ENCODE results near the gene MEPE.

The MEPE gene

GRCh38 chr4:87853108-87853507 lies 20.3 kb downstream of the MEPE start:
- DNase-seq, result no peak
- Histone ChIP-seq H3K4me3 (ENCODE audit: insufficient read depth, low read depth, low read length, poor library complexity, severe bottlenecking) (no peak overlapping the region), H3K27ac (ENCODE audit: insufficient read depth, low read length, poor library complexity, severe bottlenecking) (no peak overlapping the region), H3K4me1 (ENCODE audit: control insufficient read depth, insufficient read depth, low read length, poor library complexity, severe bottlenecking) (no peaks in the 10 kb centered on the region), H3K36me3 (ENCODE audit: control insufficient read depth, insufficient read depth, low read length) (no peaks in the 10 kb centered on the region), H3K27me3 (replicated peaks; ENCODE audit: control insufficient read depth, insufficient read depth, low read length, poor library complexity, severe bottlenecking) (no peaks in the 10 kb centered on the region), H3K9me3 (ENCODE audit: control insufficient read depth, low read length) (no peaks in the 10 kb centered on the region)

- Histone ChIP-seq H3K9me3 (ENCODE audit: control insufficient read depth, low read length) (no peaks in the 10 kb centered on the region), H3K4me1 (ENCODE audit: control insufficient read depth, insufficient read depth, low read length, poor library complexity, severe bottlenecking) (no peaks in the 10 kb centered on the region), H3K27ac (ENCODE audit: insufficient read depth, low read length, poor library complexity, severe bottlenecking) (no peak overlapping the region), H3K4me3 (ENCODE audit: insufficient read depth, low read depth, low read length, poor library complexity, severe bottlenecking) (no peak overlapping the region), H3K36me3 (ENCODE audit: control insufficient read depth, insufficient read depth, low read length) (no peaks in the 10 kb centered on the region), H3K27me3 (replicated peaks; ENCODE audit: control insufficient read depth, insufficient read depth, low read length, poor library complexity, severe bottlenecking) (no peaks in the 10 kb centered on the region)
- no peak for DNase-seq
Observed at GRCh38 chr4:87853891-87854290, 21.1 kb downstream of the MEPE start.

DNA sequence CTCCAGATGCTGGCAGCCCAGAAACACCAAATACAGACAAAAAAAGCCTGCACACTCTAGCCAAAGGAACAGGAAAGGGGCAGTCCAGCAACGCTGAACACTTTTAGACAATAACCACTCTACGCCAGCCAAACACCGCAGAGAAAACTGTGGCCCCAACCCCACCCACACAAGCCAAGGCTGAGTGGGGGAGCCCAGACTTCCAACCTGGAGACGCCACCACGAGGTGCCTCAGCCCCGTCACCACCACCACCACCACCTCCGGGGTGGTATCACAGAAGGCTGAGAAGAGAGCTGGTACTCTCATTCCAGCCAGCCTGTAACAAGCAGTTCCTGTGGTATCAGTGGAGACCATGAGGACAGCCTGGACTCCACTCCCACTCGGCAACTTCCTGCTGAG lies 22.8 kb downstream of the MEPE start:
- H3K9me3 ChIP-seq (ENCODE audit: control insufficient read depth, low read length), result no peaks in the 10 kb centered on the region
- no peak overlapping the region for H3K27ac ChIP-seq (ENCODE audit: insufficient read depth, low read length, poor library complexity, severe bottlenecking)
- H3K27me3 ChIP-seq (replicated peaks; ENCODE audit: control insufficient read depth, insufficient read depth, low read length, poor library complexity, severe bottlenecking), result no peaks in the 10 kb centered on the region
- no peaks in the 10 kb centered on the region for H3K36me3 ChIP-seq (ENCODE audit: control insufficient read depth, insufficient read depth, low read length)
- no peak for DNase-seq
- no peaks in the 10 kb centered on the region for H3K4me1 ChIP-seq (ENCODE audit: control insufficient read depth, insufficient read depth, low read length, poor library complexity, severe bottlenecking)
- no peak overlapping the region for H3K4me3 ChIP-seq (ENCODE audit: insufficient read depth, low read depth, low read length, poor library complexity, severe bottlenecking)

DNA sequence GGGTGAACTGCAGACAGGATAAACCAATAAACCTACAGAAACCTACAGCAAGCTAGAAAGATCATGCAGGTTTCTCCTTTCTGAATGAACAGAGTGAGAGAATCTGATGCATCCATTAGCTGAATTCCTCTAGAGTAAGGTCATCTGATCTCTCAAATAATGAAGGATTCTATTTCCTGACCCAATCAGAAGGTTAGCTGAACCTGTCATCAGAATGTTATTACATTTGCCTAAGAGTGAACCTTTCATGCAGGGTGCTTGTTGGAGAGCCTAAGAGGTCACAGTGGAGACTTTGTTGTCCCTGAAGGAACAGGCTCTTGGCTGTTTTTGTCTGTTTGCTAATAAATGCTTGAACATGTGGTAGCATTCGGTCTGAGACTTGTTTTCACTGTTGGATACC lies 24.0 kb downstream of the MEPE start:
- H3K4me3 ChIP-seq (ENCODE audit: insufficient read depth, low read depth, low read length, poor library complexity, severe bottlenecking), result no peak overlapping the region
- H3K27me3 ChIP-seq (replicated peaks; ENCODE audit: control insufficient read depth, insufficient read depth, low read length, poor library complexity, severe bottlenecking), result no peaks in the 10 kb centered on the region
- no peak for DNase-seq
- H3K9me3 ChIP-seq (ENCODE audit: control insufficient read depth, low read length), result no peaks in the 10 kb centered on the region
- H3K4me1 ChIP-seq (ENCODE audit: control insufficient read depth, insufficient read depth, low read length, poor library complexity, severe bottlenecking), result no peaks in the 10 kb centered on the region
- no peak overlapping the region for H3K27ac ChIP-seq (ENCODE audit: insufficient read depth, low read length, poor library complexity, severe bottlenecking)
- no peaks in the 10 kb centered on the region for H3K36me3 ChIP-seq (ENCODE audit: control insufficient read depth, insufficient read depth, low read length)

GRCh38 chr4:87857789-87858188 lies 25.0 kb downstream of the MEPE start:
- Histone ChIP-seq H3K9me3 (ENCODE audit: control insufficient read depth, low read length) (no peaks in the 10 kb centered on the region), H3K36me3 (ENCODE audit: control insufficient read depth, insufficient read depth, low read length) (no peaks in the 10 kb centered on the region), H3K27me3 (replicated peaks; ENCODE audit: control insufficient read depth, insufficient read depth, low read length, poor library complexity, severe bottlenecking) (no peaks in the 10 kb centered on the region), H3K27ac (ENCODE audit: insufficient read depth, low read length, poor library complexity, severe bottlenecking) (no peak overlapping the region), H3K4me3 (ENCODE audit: insufficient read depth, low read depth, low read length, poor library complexity, severe bottlenecking) (no peak overlapping the region), H3K4me1 (ENCODE audit: control insufficient read depth, insufficient read depth, low read length, poor library complexity, severe bottlenecking) (no peaks in the 10 kb centered on the region)
- no peak for DNase-seq

- Histone ChIP-seq H3K4me1 (ENCODE audit: control insufficient read depth, insufficient read depth, low read length, poor library complexity, severe bottlenecking) (no peaks in the 10 kb centered on the region), H3K27me3 (replicated peaks; ENCODE audit: control insufficient read depth, insufficient read depth, low read length, poor library complexity, severe bottlenecking) (no peaks in the 10 kb centered on the region), H3K36me3 (ENCODE audit: control insufficient read depth, insufficient read depth, low read length) (no peaks in the 10 kb centered on the region), H3K4me3 (ENCODE audit: insufficient read depth, low read depth, low read length, poor library complexity, severe bottlenecking) (no peak overlapping the region), H3K9me3 (ENCODE audit: control insufficient read depth, low read length) (no peaks in the 10 kb centered on the region), H3K27ac (ENCODE audit: insufficient read depth, low read length, poor library complexity, severe bottlenecking) (no peak overlapping the region)
- no peak for DNase-seq
Observed at GRCh38 chr4:87862236-87862635, 29.5 kb downstream of the MEPE start.

DNA sequence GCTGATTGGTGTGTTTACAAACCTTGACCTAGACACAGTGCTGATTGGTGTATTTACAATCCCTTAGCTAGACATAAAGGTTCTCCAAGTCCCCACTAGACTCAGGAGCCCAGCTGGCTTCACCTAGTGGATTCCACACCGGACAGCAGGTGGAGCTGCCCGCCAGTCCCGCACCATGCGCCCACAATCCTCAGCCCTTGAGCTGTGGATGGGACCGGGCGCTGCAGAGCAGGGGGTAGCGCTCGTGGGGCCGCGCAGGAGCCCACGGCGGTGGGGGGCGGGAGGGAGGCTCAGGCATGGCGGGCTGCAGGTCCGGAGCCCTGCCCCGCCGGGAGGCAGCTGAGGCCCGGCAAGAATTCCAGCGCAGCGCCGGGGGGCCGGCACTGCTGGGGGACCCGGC lies 30.7 kb downstream of the MEPE start:
- no peaks in the 10 kb centered on the region for H3K27me3 ChIP-seq (replicated peaks; ENCODE audit: control insufficient read depth, insufficient read depth, low read length, poor library complexity, severe bottlenecking)
- no peak overlapping the region for H3K27ac ChIP-seq (ENCODE audit: insufficient read depth, low read length, poor library complexity, severe bottlenecking)
- H3K9me3 ChIP-seq (ENCODE audit: control insufficient read depth, low read length), result no peaks in the 10 kb centered on the region
- no peak overlapping the region for H3K4me3 ChIP-seq (ENCODE audit: insufficient read depth, low read depth, low read length, poor library complexity, severe bottlenecking)
- DNase-seq, result no peak
- H3K36me3 ChIP-seq (ENCODE audit: control insufficient read depth, insufficient read depth, low read length), result no peaks in the 10 kb centered on the region
- H3K4me1 ChIP-seq (ENCODE audit: control insufficient read depth, insufficient read depth, low read length, poor library complexity, severe bottlenecking), result no peaks in the 10 kb centered on the region

- Histone ChIP-seq H3K27ac (ENCODE audit: insufficient read depth, low read length, poor library complexity, severe bottlenecking) (no peak overlapping the region), H3K27me3 (replicated peaks; ENCODE audit: control insufficient read depth, insufficient read depth, low read length, poor library complexity, severe bottlenecking) (no peaks in the 10 kb centered on the region), H3K4me1 (ENCODE audit: control insufficient read depth, insufficient read depth, low read length, poor library complexity, severe bottlenecking) (no peaks in the 10 kb centered on the region), H3K36me3 (ENCODE audit: control insufficient read depth, insufficient read depth, low read length) (no peaks in the 10 kb centered on the region), H3K9me3 (ENCODE audit: control insufficient read depth, low read length) (no peaks in the 10 kb centered on the region), H3K4me3 (ENCODE audit: insufficient read depth, low read depth, low read length, poor library complexity, severe bottlenecking) (no peak overlapping the region)
- no peak for DNase-seq
Observed at GRCh38 chr4:87864321-87864720, 31.6 kb downstream of the MEPE start.

GRCh38 chr4:87865288-87865687 lies 32.5 kb downstream of the MEPE start:
- Histone ChIP-seq H3K36me3 (ENCODE audit: control insufficient read depth, insufficient read depth, low read length) (no peaks in the 10 kb centered on the region), H3K27ac (ENCODE audit: insufficient read depth, low read length, poor library complexity, severe bottlenecking) (no peak overlapping the region), H3K4me1 (ENCODE audit: control insufficient read depth, insufficient read depth, low read length, poor library complexity, severe bottlenecking) (no peaks in the 10 kb centered on the region), H3K27me3 (replicated peaks; ENCODE audit: control insufficient read depth, insufficient read depth, low read length, poor library complexity, severe bottlenecking) (no peaks in the 10 kb centered on the region), H3K9me3 (ENCODE audit: control insufficient read depth, low read length) (no peaks in the 10 kb centered on the region), H3K4me3 (ENCODE audit: insufficient read depth, low read depth, low read length, poor library complexity, severe bottlenecking) (no peak overlapping the region)
- no peak for DNase-seq

- H3K27me3 ChIP-seq (replicated peaks; ENCODE audit: control insufficient read depth, insufficient read depth, low read length, poor library complexity, severe bottlenecking), result no peaks in the 10 kb centered on the region
- H3K4me3 ChIP-seq (ENCODE audit: insufficient read depth, low read depth, low read length, poor library complexity, severe bottlenecking), result no peak overlapping the region
- H3K4me1 ChIP-seq (ENCODE audit: control insufficient read depth, insufficient read depth, low read length, poor library complexity, severe bottlenecking), result no peaks in the 10 kb centered on the region
- H3K27ac ChIP-seq (ENCODE audit: insufficient read depth, low read length, poor library complexity, severe bottlenecking), result no peak overlapping the region
- DNase-seq, result no peak
- H3K36me3 ChIP-seq (ENCODE audit: control insufficient read depth, insufficient read depth, low read length), result no peaks in the 10 kb centered on the region
- no peaks in the 10 kb centered on the region for H3K9me3 ChIP-seq (ENCODE audit: control insufficient read depth, low read length)
Observed at GRCh38 chr4:87865960-87866598, 33.3 kb downstream of the MEPE start.

Data from effector memory CD4-positive, alpha-beta T cell (primary cell).